ENCODE data around the gene ARRB1.

The ARRB1 gene

DNA sequence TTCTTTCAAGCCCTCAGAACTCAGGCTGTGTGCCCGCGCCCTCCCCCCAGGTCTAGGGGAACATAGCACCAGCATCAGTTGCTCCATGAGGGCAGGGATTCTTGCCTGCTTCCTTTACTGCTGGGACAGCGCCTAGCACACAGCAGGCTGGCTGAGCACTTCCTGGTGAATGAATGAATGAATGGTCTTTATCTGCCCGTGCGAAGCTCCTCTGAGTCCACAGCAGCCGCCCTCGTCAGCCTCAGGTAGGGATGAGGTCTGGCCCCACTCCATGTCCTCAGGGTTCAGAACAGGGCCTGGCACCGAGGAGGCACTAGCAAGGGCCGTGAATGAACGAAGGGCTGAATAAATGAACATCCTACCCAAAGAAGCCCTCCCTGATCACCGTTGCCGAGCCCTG lies 27.3 kb downstream of the ARRB1 start:
- TF ChIP-seq GATA3 (IDR thresholded peaks at IDR 0.05; ENCODE audit: low read depth, low read length) = no peak

DNA sequence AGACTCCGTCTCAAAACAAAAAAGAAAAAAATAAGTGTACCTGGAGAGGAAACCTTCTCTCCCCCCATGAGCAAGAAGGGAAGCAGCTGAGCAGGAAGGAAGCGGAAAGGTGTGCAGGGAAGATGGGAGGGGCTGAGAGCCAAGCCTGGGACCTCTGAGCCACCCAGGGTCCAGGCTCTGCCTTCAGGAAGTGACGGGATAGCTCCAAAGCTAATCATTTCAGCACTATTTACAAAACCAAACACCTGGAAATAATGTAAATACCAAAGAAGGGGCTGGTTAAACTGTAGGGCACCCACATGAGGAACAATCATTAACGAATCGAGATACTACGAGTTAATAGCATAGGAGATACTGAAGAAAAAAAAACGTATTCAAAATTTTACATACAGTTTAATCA lies 27.9 kb downstream of the ARRB1 start:
- no peak for TF ChIP-seq GATA2 (IDR thresholded peaks at IDR 0.05; ENCODE audit: low read depth, low read length)
- TF ChIP-seq GATA3 (IDR thresholded peaks at IDR 0.05; ENCODE audit: low read depth, low read length) = no peak

DNA sequence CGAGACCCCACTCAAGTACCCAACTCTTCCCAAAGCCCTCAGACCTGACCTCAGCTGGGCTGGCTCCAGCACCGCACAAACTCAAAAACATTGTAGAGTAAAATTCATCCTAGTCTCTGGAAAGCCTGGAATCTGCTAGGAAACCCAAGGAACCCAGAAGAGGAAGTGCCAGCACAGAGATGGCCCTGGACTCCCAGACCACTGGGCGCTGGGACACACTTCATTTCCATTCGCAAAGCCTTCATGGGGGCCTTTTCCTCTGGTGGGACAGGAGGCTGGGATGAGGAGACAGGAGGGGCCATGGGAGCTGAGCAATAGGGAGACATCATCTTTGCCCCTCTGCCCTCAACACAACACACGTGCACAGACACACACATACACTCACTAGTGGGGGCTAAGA lies 30.8 kb downstream of the ARRB1 start:
- TF ChIP-seq GATA3 (IDR thresholded peaks at IDR 0.05; ENCODE audit: low read depth, low read length) (no peak), GATA2 (IDR thresholded peaks at IDR 0.05; ENCODE audit: low read depth, low read length) (no peak)

DNA sequence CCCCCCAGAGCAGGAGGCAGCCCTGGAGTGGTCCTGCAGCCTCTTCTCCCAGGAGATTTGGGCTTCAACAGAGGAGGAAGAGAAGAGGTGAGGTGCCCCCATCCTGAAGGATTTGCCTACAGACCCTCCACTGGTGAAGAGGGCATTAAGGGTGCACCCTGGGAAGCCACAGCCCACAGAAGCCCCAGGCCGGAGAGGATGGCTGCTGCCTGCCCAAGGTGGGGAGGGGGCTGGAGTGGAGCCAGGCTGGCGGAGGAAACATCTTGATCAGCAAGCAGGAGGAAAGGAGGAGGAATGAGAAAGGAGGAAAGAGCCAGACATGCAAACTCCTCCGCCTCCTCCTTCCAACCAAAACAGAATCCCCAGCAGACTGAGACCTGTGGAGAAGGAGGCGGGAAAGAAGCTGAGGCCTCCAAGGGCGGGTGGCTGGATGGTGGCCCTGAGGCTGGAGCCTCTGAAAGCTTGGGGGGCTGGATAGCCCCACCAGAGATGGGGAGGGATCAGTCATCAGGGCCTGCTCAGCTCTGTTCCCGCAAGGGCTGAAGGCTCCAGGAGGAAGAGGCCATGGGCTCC lies 31.3 kb downstream of the ARRB1 start:
- TF ChIP-seq GATA2 (IDR thresholded peaks at IDR 0.05; ENCODE audit: low read depth, low read length) (no peak), GATA3 (IDR thresholded peaks at IDR 0.05; ENCODE audit: low read depth, low read length) (no peak)

DNA sequence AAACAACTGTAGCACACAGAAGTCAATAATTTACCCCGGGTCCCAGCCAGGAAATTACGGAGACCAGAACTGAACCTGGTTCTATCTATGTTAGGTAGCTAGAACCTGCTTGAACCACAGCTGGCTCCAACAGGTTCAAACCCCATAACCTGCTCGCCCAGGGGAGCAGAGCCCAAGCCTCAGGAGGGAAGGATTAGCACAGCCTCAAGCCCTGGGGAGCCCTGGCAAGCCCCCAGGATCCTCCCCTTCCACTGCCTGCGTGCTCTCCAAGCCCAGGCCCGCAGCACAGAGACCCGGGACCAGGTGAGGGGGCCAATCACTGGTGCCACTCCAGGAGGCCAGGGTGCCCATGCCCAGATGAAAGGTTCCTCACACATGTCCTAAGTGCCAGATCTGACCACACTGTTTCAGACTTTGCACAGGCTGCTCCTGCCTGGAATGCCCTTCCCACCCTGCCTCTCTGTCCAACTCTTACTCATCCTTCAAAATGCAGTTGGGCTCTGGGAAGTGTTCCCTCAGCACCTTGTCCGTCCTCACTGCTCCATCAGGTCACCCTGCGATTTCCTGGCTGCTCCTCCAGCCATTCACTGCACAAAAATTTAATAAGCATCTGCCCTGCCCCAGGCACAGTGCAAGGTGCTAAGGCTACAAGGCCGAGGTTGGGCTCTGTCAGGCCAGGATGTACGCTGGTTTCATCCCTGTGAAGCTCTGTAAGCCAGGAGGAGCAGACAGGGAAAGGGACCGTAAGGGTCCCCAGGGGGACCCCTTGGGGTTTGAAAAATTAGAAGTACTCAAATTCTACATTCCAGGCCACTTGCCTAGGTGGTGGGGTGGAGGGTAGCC lies 32.2 kb downstream of the ARRB1 start:
- TF ChIP-seq GATA3 (IDR thresholded peaks at IDR 0.05; ENCODE audit: low read depth, low read length) = no peak
- TF ChIP-seq GATA2 (IDR thresholded peaks at IDR 0.05; ENCODE audit: low read depth, low read length) = no peak

DNA sequence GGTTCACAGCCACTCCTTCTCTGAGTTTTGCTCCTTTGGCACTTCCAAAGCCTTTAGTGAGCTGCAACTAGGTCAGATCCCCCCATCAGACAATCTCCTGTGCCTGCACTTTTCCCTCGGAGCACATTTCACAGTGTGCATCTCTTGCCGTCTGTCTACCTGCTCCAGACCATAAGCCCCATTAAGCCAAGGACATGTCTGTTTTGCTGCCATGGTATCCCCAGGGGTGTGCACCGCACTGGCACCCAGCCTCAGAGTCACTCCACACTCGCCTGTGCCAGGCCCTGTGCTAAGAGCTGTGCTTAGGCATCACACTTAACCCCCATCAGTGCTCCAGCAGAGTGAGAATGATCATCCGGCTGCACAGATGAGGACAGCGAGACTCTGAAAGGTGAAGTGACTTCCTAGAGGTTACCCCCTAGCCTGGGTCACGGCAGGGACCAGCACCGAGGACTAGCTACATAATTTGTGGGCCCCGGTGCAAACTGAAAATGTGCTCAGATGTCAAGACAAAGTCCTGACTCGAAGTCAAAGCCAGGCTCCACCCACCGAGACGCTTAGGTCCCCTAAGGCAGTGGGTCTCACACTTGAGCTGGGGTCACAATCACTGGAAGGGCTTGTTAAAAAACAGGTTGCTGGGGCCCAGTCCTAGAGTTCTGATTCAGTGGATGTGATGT lies 33.9 kb downstream of the ARRB1 start:
- TF ChIP-seq GATA2 (IDR thresholded peaks at IDR 0.05; ENCODE audit: low read depth, low read length) (no peak), GATA3 (IDR thresholded peaks at IDR 0.05; ENCODE audit: low read depth, low read length) (no peak)

DNA sequence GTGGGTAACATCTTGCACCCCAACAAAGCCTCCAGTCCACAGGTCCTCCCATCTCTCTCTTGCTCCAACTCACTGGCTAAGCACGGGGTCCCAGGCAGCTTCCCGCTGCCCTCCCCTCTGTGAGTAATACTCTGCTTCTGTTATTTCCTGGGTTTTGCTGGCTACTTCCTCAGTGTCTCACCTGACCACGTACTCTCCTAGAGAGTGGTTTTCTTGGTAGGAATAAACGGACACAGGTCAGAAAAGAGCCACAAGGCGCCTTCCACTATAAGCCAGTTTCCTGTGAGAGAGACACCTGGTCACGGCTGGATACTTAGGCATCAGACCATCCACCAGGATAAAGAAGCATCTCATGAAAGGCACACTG lies 36.0 kb downstream of the ARRB1 start:
- TF ChIP-seq GATA2 (IDR thresholded peaks at IDR 0.05; ENCODE audit: low read depth, low read length) (no peak), GATA3 (IDR thresholded peaks at IDR 0.05; ENCODE audit: low read depth, low read length) (no peak)

DNA sequence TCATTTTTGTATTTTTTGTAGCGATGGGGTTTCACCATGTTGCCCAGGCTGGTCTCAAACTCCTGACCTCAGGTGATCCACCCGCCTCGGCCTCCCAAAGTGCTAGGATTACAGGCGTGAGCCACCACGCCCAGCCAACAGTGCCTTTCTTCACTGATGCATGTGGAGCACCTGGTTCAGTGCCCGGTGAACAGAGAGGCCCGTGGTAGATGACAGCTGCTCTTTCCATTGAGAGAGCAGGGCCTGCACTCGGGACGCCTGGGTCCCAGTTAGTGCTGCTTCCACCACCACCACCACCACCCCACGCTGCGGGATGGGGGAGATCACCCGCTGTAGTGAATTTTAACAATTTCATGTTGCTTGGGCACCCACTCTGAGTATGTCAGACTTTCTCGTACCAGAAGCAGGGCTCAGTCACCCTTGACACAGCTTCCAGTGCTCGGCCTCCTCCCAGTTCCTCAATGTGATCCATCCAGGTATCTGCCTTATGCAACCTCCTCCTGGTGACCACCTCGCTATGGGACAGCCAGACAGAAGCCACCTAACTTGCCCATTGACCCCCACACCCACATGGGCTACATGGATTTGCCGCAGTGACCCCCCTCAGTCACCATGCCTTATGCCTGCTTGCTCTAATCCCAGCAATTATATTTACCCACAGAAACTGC lies 36.6 kb downstream of the ARRB1 start:
- TF ChIP-seq GATA3 (IDR thresholded peaks at IDR 0.05; ENCODE audit: low read depth, low read length) = no peak
- no peak for TF ChIP-seq GATA2 (IDR thresholded peaks at IDR 0.05; ENCODE audit: low read depth, low read length)

DNA sequence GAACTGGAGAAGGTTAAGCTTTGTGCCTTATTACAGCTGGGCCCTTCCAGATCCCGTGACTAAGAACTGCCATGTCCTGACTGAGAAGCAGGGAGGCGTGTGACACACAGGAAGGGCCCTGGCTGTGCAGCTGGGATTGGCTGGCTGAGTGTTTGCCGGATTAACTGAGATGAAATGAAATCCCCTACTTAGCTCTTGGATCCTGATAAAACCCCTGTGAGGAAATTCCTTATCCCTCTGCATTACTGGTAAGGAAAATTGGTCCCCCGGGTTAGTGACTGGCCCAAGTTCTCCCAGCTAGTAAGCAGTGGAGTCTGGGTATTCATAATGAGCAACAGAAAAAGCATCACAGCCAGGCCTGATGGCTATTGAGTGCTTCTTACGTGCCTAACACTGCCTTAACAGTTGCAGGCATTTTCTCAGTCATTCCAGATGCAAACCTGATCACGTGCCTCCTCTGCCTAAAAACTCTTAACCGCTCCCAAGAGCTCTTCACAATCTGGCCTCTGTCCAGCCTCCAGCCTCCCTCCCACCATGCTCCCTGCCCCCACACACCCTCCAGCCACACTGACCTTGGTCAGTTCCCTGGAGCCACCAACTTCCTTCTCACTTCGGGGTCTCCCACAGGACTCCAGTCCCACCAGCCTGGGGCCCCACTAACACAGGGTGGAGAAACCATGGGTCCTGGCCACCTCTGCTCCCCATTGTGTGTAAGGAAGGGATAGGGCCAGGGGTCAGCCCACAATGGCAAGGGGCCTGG lies 37.8 kb downstream of the ARRB1 start:
- TF ChIP-seq GATA3 (IDR thresholded peaks at IDR 0.05; ENCODE audit: low read depth, low read length) = no peak
- no peak for TF ChIP-seq GATA2 (IDR thresholded peaks at IDR 0.05; ENCODE audit: low read depth, low read length)

DNA sequence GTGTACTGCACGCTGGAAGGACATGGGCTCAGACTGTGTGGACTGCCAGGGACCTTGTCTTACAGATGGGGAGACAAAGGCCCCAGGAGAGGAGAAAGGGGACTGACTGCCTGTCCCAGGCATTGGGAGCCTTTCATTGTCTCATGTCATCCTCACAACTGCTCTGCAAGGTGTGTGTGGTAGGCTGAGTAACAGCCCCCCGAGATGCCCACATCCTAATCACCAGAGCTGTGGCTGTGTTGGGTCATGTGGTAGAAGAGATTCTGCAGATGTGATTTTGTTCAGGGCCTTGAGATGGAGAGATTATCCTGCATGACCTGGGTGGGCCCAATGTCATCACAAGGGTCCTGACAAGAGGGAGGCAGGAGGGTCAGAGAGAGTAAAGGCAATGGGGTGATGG lies 39.1 kb downstream of the ARRB1 start:
- peak; percentile 15; the same call in 1 of the 2 replicates for TF ChIP-seq GATA2 (IDR thresholded peaks at IDR 0.05; ENCODE audit: low read depth, low read length)
- TF ChIP-seq GATA3 (IDR thresholded peaks at IDR 0.05; ENCODE audit: low read depth, low read length) = no peak

DNA sequence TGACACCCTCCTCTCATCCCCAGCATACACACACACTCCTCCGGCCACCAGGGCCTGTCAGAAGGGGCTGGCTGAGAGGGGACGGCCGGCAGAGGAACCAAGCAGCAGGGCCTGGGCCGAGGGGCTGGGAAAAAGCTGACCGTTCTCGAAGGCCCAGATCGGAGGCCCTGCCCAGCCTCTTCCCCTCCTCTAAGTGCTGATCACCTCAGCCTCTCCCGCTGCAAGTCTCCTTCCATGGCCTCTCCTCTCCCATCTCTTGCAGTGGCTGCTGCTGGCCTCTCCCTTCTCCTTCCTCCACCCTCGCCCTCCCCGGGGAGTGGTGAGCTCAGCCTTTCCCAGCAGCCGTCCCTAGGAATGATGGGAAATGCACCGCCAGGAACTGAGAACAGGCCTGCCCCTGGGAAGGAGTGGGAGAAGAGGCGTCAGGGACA lies 39.6 kb downstream of the ARRB1 start:
- TF ChIP-seq GATA2 (IDR thresholded peaks at IDR 0.05; ENCODE audit: low read depth, low read length) (no peak), GATA3 (IDR thresholded peaks at IDR 0.05; ENCODE audit: low read depth, low read length) (no peak)

DNA sequence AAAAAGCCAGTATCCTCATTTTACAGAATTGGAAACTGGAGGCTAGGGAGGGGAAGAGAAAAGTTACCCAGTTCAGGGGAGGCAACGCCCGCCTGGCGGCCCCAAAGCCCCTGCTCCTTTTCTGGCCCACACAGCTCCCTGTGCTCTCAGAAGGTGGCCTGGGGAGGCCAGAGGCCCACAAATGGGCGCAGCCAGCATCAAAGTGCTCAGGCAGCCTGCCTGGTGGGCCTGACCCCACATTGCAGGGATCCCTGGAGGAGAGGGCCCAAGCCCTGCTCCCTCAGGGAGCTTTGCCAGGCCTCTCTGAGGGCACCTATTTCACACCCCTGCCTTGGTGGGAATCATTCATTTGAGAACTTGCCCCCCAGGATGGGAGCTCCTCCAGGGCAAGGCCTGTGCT lies 42.5 kb downstream of the ARRB1 start:
- no peak for TF ChIP-seq GATA2 (IDR thresholded peaks at IDR 0.05; ENCODE audit: low read depth, low read length)
- TF ChIP-seq GATA3 (IDR thresholded peaks at IDR 0.05; ENCODE audit: low read depth, low read length) = no peak

DNA sequence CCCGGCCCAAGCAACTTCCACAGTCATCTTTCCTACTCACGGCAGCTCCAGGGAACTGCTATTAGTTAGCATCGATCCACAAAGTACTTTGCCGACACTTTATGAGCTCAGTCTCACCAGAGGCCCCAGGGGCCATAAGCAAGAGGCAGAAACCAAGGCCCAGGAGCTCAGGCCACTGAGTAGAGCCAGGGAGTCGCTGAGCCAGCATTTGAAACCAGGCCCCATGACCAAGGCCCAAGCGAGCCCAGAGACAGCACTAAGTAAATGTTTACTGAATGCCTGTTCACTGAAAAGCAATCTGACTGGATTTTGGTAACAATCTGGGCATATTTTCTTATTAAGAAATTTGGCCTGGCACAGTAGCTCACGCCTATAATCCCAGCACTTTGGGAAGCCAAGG lies 43.3 kb downstream of the ARRB1 start:
- TF ChIP-seq GATA2 (IDR thresholded peaks at IDR 0.05; ENCODE audit: low read depth, low read length) (no peak), GATA3 (IDR thresholded peaks at IDR 0.05; ENCODE audit: low read depth, low read length) (no peak)

DNA sequence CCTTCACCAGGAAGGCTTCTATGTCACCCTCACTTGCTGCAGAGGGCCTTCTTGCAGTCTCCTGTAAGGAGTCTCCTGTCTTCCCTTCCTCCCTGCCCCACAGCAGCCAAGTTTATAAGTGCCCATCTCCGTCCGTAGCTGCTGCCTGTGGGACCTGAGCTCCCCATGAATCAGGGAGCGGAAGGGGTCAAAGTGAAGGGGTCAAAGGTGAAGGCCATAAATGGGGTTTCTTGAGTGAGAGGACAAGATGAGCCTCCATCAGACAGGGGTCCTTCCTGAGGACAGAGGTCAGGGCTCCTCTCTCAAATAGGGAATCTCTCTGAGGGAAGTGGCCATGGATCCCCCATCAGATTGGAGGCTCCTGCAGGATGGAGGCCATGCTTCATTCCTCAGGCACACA lies 44.4 kb downstream of the ARRB1 start:
- TF ChIP-seq GATA3 (IDR thresholded peaks at IDR 0.05; ENCODE audit: low read depth, low read length) (no peak), GATA2 (IDR thresholded peaks at IDR 0.05; ENCODE audit: low read depth, low read length) (no peak)

Measured in SH-SY5Y (cell line).